MG63 (cell line): ENCODE data around the gene GPR26. TPM values are rescaled to one million over a fixed set of nuclear protein-coding genes. Genes with fewer than 3 reads are reported as not detected.

Experiments used
- DNase-seq: peaks from one replicate; pipeline ENCODE4 v3.0.0-alpha.2; 2020
- H3K27me3 ChIP-seq: fragments of 250-450 bp; sonication (Bioruptor Pico); 2 replicates; pipeline ENCODE4 v1.5.1; 2020; ENCODE audit warnings: mild to moderate bottlenecking, moderate library complexity
- H3K36me3 ChIP-seq: fragments of 250-450 bp; sonication (Bioruptor Pico); 2 replicates; pipeline ENCODE4 v1.5.1; 2020; ENCODE audit warnings: mild to moderate bottlenecking, moderate library complexity
- H3K4me3 ChIP-seq: fragments of 250-450 bp; sonication (Bioruptor Pico); 2 replicates; pipeline ENCODE4 v1.5.1; 2020; ENCODE audit warnings: mild to moderate bottlenecking, moderate library complexity
- H3K9me3 ChIP-seq: fragments of 250-450 bp; sonication (Bioruptor Pico); 2 replicates; pipeline ENCODE4 v1.5.1; 2020; ENCODE audit warnings: mild to moderate bottlenecking, moderate library complexity
- total RNA-seq: library from RNA; depleted of rRNA; stranded (reverse); fragments of >200 nt; shearing (Covaris generic); gene quantifications from 2 replicates; pipeline ENCODE4 v1.2.3, GENCODE V29; 2014; ENCODE audit warnings: low replicate concordance

Gene GPR26
- total RNA-seq, 1 experiment from 2014 or later: not detected

- Histone ChIP-seq H3K4me3 (no peak overlapping the region), H3K36me3 (no peaks in the 10 kb centered on the region), H3K9me3 (no peaks in the 10 kb centered on the region), H3K27me3 (no peaks in the 10 kb centered on the region)
- peak; percentile 28 for DNase-seq
Observed at GRCh38 chr10:123640016-123640535, 26.1 kb upstream of the GPR26 start.

GRCh38 chr10:123642293-123642692 is 23.9 kb upstream of the GPR26 start:
- no peaks in the 10 kb centered on the region for H3K27me3 ChIP-seq
- DNase-seq: peak; percentile 75
- H3K4me3 ChIP-seq: no peak overlapping the region
- no peaks in the 10 kb centered on the region for H3K9me3 ChIP-seq
- no peaks in the 10 kb centered on the region for H3K36me3 ChIP-seq

- no peak for DNase-seq
- H3K27me3 ChIP-seq: no peaks in the 10 kb centered on the region
- no peaks in the 10 kb centered on the region for H3K36me3 ChIP-seq
- H3K4me3 ChIP-seq: no peak overlapping the region
- no peaks in the 10 kb centered on the region for H3K9me3 ChIP-seq
Observed at GRCh38 chr10:123642697-123643096, 23.5 kb upstream of the GPR26 start.

GRCh38 chr10:123643315-123643714 is 22.8 kb upstream of the GPR26 start:
- H3K9me3 ChIP-seq: no peaks in the 10 kb centered on the region

DNA sequence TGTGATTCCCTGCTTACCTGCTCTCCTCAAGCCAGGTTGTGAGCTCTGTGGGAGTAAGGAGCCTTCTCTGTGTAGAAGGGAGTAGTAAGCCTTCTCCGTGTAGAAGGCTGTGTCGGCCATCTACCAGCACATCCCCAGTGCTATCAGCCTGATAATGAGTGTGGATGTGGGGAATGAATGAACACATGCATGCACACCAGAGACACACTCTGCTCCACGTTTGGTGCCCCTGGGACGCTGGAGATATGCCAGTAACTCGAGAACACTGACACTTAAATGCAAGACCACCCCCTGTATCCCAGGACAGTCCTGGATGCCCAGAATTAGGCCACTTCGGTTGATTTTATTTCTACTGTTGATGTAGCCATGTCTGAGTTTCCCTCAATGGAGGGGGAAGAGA is 21.1 kb upstream of the GPR26 start:
- no peaks in the 10 kb centered on the region for H3K9me3 ChIP-seq
- no peak overlapping the region for H3K4me3 ChIP-seq
- DNase-seq: no peak
- no peaks in the 10 kb centered on the region for H3K27me3 ChIP-seq
- H3K36me3 ChIP-seq: no peaks in the 10 kb centered on the region

More at GRCh38 chr10:123643315-123643714, 22.8 kb upstream of the GPR26 start:
- Histone ChIP-seq H3K4me3 (no peak overlapping the region), H3K27me3 (no peaks in the 10 kb centered on the region), H3K36me3 (no peaks in the 10 kb centered on the region)
- DNase-seq: no peak

DNA sequence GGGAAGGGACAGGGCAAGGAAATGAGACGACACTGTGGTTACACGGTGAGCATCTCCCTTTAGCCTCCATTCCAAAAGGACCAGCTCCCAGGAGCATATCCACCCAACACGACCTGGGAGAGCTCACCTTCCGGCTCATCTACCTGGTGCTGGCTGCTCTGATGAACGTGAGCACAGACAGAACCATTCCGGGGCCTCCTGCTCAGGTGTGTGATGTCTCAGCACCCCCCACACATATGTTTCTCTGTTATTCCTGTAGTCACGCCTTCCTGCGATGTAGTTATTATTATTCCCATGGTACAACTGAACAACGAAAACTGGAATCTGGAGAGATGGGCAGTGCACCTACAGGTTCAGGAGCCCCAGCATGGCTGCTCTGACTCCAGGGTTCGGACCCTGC is 20.5 kb upstream of the GPR26 start:
- H3K36me3 ChIP-seq: no peaks in the 10 kb centered on the region
- no peak overlapping the region for H3K4me3 ChIP-seq
- no peaks in the 10 kb centered on the region for H3K27me3 ChIP-seq
- DNase-seq: no peak
- no peaks in the 10 kb centered on the region for H3K9me3 ChIP-seq

GRCh38 chr10:123648595-123648994 is 17.6 kb upstream of the GPR26 start:
- no peak for DNase-seq
- Histone ChIP-seq H3K36me3 (no peaks in the 10 kb centered on the region), H3K9me3 (no peaks in the 10 kb centered on the region), H3K27me3 (no peaks in the 10 kb centered on the region), H3K4me3 (no peak overlapping the region)

- Histone ChIP-seq H3K4me3 (no peak overlapping the region), H3K9me3 (no peaks in the 10 kb centered on the region; the same call in 1 of the 2 replicates), H3K36me3 (no peaks in the 10 kb centered on the region), H3K27me3 (no peaks in the 10 kb centered on the region)
- no peak for DNase-seq
Observed at GRCh38 chr10:123649676-123650075, 16.5 kb upstream of the GPR26 start.

DNA sequence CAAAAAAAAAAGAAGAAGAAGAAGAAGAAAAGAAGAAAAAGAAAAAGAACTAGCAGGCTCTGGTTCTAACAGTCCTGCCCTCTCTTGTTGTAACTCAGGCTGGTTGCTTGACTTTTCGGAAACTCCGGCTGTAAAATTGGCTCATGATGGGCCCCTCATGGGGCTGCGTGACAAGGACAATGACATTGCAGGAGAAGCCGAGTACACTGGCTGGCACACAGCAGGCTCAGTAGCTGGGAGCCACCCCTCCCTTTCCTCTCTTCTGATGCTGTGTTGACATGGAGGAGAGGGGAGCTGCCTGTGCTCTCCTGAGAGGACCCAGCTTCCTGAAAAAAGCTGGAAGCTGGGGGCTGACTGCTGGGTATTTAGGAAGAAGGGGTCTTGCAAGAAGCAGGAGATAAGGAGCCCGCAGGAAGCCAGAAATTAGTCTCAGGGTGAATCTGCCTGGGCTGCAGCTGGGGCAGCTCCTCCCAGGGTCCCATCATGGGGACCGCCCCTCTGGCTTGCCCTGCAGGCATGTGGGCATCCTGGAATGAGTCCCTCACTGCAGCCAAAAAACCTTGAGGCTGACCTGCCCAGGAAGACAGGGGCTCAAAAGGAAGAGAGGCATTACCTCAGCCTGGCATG is 14.6 kb upstream of the GPR26 start:
- H3K4me3 ChIP-seq: no peak overlapping the region
- H3K27me3 ChIP-seq: no peaks in the 10 kb centered on the region
- no peaks in the 10 kb centered on the region; the same call in 1 of the 2 replicates for H3K9me3 ChIP-seq
- no peaks in the 10 kb centered on the region for H3K36me3 ChIP-seq
- DNase-seq: no peak

- Histone ChIP-seq H3K27me3 (no peaks in the 10 kb centered on the region), H3K9me3 (no peaks in the 10 kb centered on the region; the same call in 1 of the 2 replicates), H3K36me3 (no peaks in the 10 kb centered on the region), H3K4me3 (no peak overlapping the region)
- DNase-seq: peak; percentile 68
Observed at GRCh38 chr10:123655751-123656150, 10.4 kb upstream of the GPR26 start.

GRCh38 chr10:123663522-123663921 is 2.6 kb upstream of the GPR26 start:
- Histone ChIP-seq H3K9me3 (no peaks in the 10 kb centered on the region), H3K36me3 (no peaks in the 10 kb centered on the region), H3K27me3 (peaks cover 17% of the 10 kb centered on the region), H3K4me3 (no peak overlapping the region)
- no peak for DNase-seq

GRCh38 chr10:123665491-123666286 is 466 bp upstream of the GPR26 start:
- no peaks in the 10 kb centered on the region for H3K9me3 ChIP-seq
- no peak for DNase-seq
- H3K27me3 ChIP-seq: peaks cover 17% of the 10 kb centered on the region
- H3K36me3 ChIP-seq: no peaks in the 10 kb centered on the region
- no peak overlapping the region for H3K4me3 ChIP-seq

- no peaks in the 10 kb centered on the region for H3K9me3 ChIP-seq
- H3K4me3 ChIP-seq: no peak overlapping the region
- peak; percentile 69 for DNase-seq
- no peaks in the 10 kb centered on the region for H3K36me3 ChIP-seq
- H3K27me3 ChIP-seq: peaks cover 16% of the 10 kb centered on the region
Observed at GRCh38 chr10:123669886-123670285, 3.7 kb downstream of the GPR26 start.

DNA sequence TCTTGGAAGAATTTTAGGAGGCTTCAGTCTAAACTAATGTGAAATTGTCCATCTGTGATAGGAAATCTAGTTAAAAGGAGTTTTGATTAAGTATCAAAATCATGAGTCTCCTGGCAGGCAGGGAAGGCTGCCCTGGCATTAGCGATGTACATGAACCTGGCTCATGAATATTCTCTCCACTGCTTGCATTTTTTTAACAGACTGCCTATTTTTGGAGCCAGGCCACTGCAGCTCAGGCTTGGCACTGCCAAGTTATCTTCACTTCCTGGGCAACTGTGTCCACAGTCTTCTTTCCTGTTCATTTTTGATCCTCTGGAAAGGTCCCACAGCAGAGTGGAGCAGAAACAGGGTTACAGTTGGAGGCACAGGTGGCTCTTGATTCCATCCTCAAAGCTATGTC is 7.0 kb downstream of the GPR26 start:
- DNase-seq: peak; percentile 54
- H3K27me3 ChIP-seq: no peaks in the 10 kb centered on the region

DNA sequence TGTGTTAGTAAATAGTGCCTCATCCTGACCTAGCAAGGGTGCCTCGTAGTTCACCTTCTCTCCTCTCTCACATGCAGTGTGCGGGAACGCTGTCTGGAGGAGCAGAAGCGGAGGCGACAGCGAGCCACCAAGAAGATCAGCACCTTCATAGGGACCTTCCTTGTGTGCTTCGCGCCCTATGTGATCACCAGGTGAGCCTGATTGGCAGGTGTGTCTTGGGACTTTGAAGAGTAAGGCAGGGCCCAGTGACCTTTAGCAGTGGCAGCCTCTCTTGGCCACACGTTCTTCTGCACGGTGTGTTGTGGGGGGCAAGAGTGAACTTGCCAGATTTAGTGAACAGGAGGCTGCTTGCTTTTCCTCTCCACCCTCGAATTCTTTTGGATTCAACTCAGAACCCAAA is 8.6 kb downstream of the GPR26 start:
- H3K9me3 ChIP-seq: no peaks in the 10 kb centered on the region
- no peak overlapping the region for H3K4me3 ChIP-seq
- H3K36me3 ChIP-seq: no peaks in the 10 kb centered on the region
- no peak for DNase-seq
- no peaks in the 10 kb centered on the region for H3K27me3 ChIP-seq

More for the DNA sequence above, 7.0 kb downstream of the GPR26 start:
- no peaks in the 10 kb centered on the region for H3K36me3 ChIP-seq
- no peak overlapping the region for H3K4me3 ChIP-seq
- H3K9me3 ChIP-seq: no peaks in the 10 kb centered on the region

DNA sequence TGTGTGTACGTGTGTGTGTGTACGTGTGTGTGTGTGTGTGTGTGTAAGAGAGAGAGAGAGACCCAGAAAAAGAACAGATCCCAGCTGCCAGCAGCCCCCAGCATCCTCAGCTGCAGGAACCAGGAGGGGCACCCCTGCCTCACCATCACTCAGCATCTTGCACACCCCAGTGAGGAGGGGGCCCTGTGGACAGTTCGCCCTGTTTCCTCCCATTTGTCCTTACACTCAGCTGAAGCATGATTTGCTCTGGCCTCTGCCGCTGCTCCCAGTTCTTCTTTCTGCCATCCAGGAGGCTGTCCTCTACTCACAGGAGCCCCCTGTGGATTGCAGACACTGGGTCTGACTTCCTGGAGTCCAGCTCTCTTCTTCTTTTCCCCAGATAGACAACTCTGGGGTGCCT is 9.7 kb downstream of the GPR26 start:
- Histone ChIP-seq H3K9me3 (no peaks in the 10 kb centered on the region), H3K36me3 (no peaks in the 10 kb centered on the region), H3K27me3 (no peaks in the 10 kb centered on the region), H3K4me3 (no peak overlapping the region)
- no peak for DNase-seq

DNA sequence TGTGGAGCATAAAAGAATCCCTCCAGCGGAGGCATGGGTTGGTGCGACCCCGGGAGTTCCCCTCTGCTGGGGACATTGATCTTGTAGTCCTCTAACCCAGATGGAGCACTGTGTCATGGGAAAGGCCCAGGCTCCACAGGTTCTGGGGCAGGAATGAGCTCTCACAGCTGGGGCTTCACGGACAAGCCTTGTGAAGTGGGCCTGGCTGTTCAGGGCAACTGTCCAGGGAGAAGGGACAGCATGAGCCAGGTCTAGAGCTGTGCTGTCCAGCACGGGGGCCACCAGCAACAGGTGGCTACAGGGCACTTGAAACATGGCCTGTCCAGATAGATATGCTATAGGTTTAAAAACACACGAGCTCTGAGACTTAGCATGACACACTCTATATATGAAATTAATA is 11.4 kb downstream of the GPR26 start:
- Histone ChIP-seq H3K36me3 (no peaks in the 10 kb centered on the region), H3K9me3 (no peaks in the 10 kb centered on the region), H3K27me3 (no peaks in the 10 kb centered on the region), H3K4me3 (no peak overlapping the region)
- no peak for DNase-seq

- DNase-seq: no peak
- Histone ChIP-seq H3K27me3 (no peaks in the 10 kb centered on the region), H3K9me3 (no peaks in the 10 kb centered on the region), H3K4me3 (no peak overlapping the region), H3K36me3 (no peaks in the 10 kb centered on the region)
Observed at GRCh38 chr10:123678376-123678775, 12.2 kb downstream of the GPR26 start.
